ENCODE measurements around the gene DQX1. TPM values are rescaled to one million over a fixed set of nuclear protein-coding genes. Genes with fewer than 3 reads are reported as not detected.

Gene DQX1
- total and polyA plus RNA-seq, 9 of the 15 experiments (the other 6 are each of a cell fraction or from before 2014, with no cell fraction given), result 0.04 to 0.38 (median 0.18) TPM; not detected in 1

DNA sequence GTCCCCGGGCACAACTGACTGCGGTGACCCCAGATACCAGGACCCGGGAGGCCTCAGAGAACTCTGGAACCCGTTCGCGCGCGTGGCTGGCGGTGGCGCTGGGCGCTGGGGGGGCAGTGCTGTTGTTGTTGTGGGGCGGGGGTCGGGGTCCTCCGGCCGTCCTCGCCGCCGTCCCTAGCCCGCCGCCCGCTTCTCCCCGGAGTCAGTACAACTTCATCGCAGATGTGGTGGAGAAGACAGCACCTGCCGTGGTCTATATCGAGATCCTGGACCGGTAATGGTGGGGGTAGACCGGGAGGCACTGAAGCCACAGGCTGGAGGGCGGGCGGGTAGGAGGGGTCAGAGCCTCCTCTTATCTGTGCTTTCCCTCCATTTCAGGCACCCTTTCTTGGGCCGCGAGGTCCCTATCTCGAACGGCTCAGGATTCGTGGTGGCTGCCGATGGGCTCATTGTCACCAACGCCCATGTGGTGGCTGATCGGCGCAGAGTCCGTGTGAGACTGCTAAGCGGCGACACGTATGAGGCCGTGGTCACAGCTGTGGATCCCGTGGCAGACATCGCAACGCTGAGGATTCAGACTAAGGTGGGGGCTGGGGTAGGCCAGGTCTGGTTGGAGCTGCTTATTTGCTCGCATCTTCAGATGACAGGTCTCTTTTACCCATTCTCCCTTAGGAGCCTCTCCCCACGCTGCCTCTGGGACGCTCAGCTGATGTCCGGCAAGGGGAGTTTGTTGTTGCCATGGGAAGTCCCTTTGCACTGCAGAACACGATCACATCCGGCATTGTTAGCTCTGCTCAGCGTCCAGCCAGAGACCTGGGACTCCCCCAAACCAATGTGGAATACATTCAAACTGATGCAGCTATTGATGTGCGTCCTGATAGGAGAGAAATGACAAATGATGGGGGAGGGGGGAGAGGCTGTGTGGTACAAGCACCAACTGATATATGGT, 4.5 kb upstream of the DQX1 start (continued):
- TF ChIP-seq REST (IDR thresholded peaks at IDR 0.05; ENCODE audit: borderline replicate concordance) (no peak), REST (CRISPR knock-in tag; IDR thresholded peaks at IDR 0.05; ENCODE audit: low read depth) (no peak), ZNF507 (tag; conservative IDR thresholded peaks at IDR 0.05) (no peak), TFAM (CRISPR knock-in tag; conservative IDR thresholded peaks at IDR 0.05) (no peak), TGIF2 (CRISPR knock-in tag; IDR thresholded peaks at IDR 0.05) (no peak), CEBPG (CRISPR knock-in tag; IDR thresholded peaks at IDR 0.05) (no peak), CEBPG (tag; conservative IDR thresholded peaks at IDR 0.05 in 1 of 2, IDR thresholded peaks at IDR 0.05 in 1 of 2) (no peak), SETDB1 (IDR thresholded peaks at IDR 0.05; ENCODE audit: low read length) (no peak), ZNF174 (CRISPR knock-in tag; IDR thresholded peaks at IDR 0.05) (no peak), SMARCA4 (IDR thresholded peaks at IDR 0.05) (peak; percentile 67), NFE2 (IDR thresholded peaks at IDR 0.05; ENCODE audit: low read depth) (no peak), CREB3 (tag; conservative IDR thresholded peaks at IDR 0.05; ENCODE audit: low read depth) (no peak), ZNF324 (CRISPR knock-in tag; IDR thresholded peaks at IDR 0.05) (no peak), CCAR2 (IDR thresholded peaks at IDR 0.05; ENCODE audit: low read depth, low read length) (no peak), ZNF124 (CRISPR knock-in tag; IDR thresholded peaks at IDR 0.05) (no peak), TBL1XR1 (IDR thresholded peaks at IDR 0.05; ENCODE audit: low read length in 2 of 2) (peak in 1 of 2 experiments; percentile 22; a peak in 2 of 4 replicates), RBBP5 (IDR thresholded peaks at IDR 0.05; ENCODE audit: borderline replicate concordance, insufficient read depth, low read length, poor library complexity, severe bottlenecking) (no peak), NCOA4 (IDR thresholded peaks at IDR 0.05; ENCODE audit: partially characterized antibody) (no peak)
- TF ChIP-seq, protein P1, sequence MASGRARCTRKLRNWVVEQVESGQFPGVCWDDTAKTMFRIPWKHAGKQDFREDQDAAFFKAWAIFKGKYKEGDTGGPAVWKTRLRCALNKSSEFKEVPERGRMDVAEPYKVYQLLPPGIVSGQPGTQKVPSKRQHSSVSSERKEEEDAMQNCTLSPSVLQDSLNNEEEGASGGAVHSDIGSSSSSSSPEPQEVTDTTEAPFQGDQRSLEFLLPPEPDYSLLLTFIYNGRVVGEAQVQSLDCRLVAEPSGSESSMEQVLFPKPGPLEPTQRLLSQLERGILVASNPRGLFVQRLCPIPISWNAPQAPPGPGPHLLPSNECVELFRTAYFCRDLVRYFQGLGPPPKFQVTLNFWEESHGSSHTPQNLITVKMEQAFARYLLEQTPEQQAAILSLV (tag; IDR thresholded peaks at IDR 0.05), result no peak

Data from K562 (cell line).